ENCODE data around the gene SEC22A.

SEC22A gene

GRCh38 chr3:123239756-123240155 is 38.0 kb downstream of the SEC22A start:
- DNase-seq (ENCODE audit: insufficient read length) (no peak), FAIRE-seq (no peak)
- TF ChIP-seq TAF1 (IDR thresholded peaks at IDR 0.05; ENCODE audit: borderline replicate concordance, low read depth, low read length) (no peak), POLR2A (IDR thresholded peaks at IDR 0.05; ENCODE audit: low read depth, low read length) (no peak), POLR2AphosphoS5 (IDR thresholded peaks at IDR 0.05; ENCODE audit: low read depth, low read length) (no peak)

GRCh38 chr3:123244128-123244527 is 42.4 kb downstream of the SEC22A start:
- TF ChIP-seq POLR2AphosphoS5 (IDR thresholded peaks at IDR 0.05; ENCODE audit: low read depth, low read length) (no peak), POLR2A (IDR thresholded peaks at IDR 0.05; ENCODE audit: low read depth, low read length) (no peak), TAF1 (IDR thresholded peaks at IDR 0.05; ENCODE audit: borderline replicate concordance, low read depth, low read length) (no peak)
- peak; percentile 9 for FAIRE-seq
- DNase-seq (ENCODE audit: insufficient read length) = no peak

GRCh38 chr3:123246866-123247265 is 45.1 kb downstream of the SEC22A start:
- TF ChIP-seq POLR2AphosphoS5 (IDR thresholded peaks at IDR 0.05; ENCODE audit: low read depth, low read length) = no peak
- TF ChIP-seq TAF1 (IDR thresholded peaks at IDR 0.05; ENCODE audit: borderline replicate concordance, low read depth, low read length) = no peak
- no peak for TF ChIP-seq POLR2A (IDR thresholded peaks at IDR 0.05; ENCODE audit: low read depth, low read length)
- FAIRE-seq (no peak), DNase-seq (ENCODE audit: insufficient read length) (no peak)

- TF ChIP-seq POLR2A (IDR thresholded peaks at IDR 0.05; ENCODE audit: low read depth, low read length) (no peak), POLR2AphosphoS5 (IDR thresholded peaks at IDR 0.05; ENCODE audit: low read depth, low read length) (no peak), TAF1 (IDR thresholded peaks at IDR 0.05; ENCODE audit: borderline replicate concordance, low read depth, low read length) (no peak)
- no peak for DNase-seq (ENCODE audit: insufficient read length)
- no peak for FAIRE-seq
Observed at GRCh38 chr3:123256256-123256655, 54.5 kb downstream of the SEC22A start.

- FAIRE-seq (no peak), DNase-seq (ENCODE audit: insufficient read length) (no peak)
- TF ChIP-seq POLR2A (IDR thresholded peaks at IDR 0.05; ENCODE audit: low read depth, low read length) (no peak), POLR2AphosphoS5 (IDR thresholded peaks at IDR 0.05; ENCODE audit: low read depth, low read length) (no peak), TAF1 (IDR thresholded peaks at IDR 0.05; ENCODE audit: borderline replicate concordance, low read depth, low read length) (no peak)
Observed at GRCh38 chr3:123258359-123258758, 56.6 kb downstream of the SEC22A start.

GRCh38 chr3:123258811-123259420 is 57.2 kb downstream of the SEC22A start:
- FAIRE-seq (no peak), DNase-seq (ENCODE audit: insufficient read length) (no peak)
- TF ChIP-seq POLR2AphosphoS5 (IDR thresholded peaks at IDR 0.05; ENCODE audit: low read depth, low read length) (no peak), TAF1 (IDR thresholded peaks at IDR 0.05; ENCODE audit: borderline replicate concordance, low read depth, low read length) (no peak)

GRCh38 chr3:123261666-123262065 is 59.9 kb downstream of the SEC22A start:
- FAIRE-seq (no peak), DNase-seq (ENCODE audit: insufficient read length) (no peak)
- TF ChIP-seq POLR2A (IDR thresholded peaks at IDR 0.05; ENCODE audit: low read depth, low read length) (no peak), TAF1 (IDR thresholded peaks at IDR 0.05; ENCODE audit: borderline replicate concordance, low read depth, low read length) (no peak), POLR2AphosphoS5 (IDR thresholded peaks at IDR 0.05; ENCODE audit: low read depth, low read length) (no peak)

GRCh38 chr3:123262226-123262625 is 60.5 kb downstream of the SEC22A start:
- FAIRE-seq (no peak), DNase-seq (ENCODE audit: insufficient read length) (no peak)
- no peak for TF ChIP-seq POLR2A (IDR thresholded peaks at IDR 0.05; ENCODE audit: low read depth, low read length)
- no peak for TF ChIP-seq TAF1 (IDR thresholded peaks at IDR 0.05; ENCODE audit: borderline replicate concordance, low read depth, low read length)
- no peak for TF ChIP-seq POLR2AphosphoS5 (IDR thresholded peaks at IDR 0.05; ENCODE audit: low read depth, low read length)

GRCh38 chr3:123262868-123263267 is 61.1 kb downstream of the SEC22A start:
- no peak for TF ChIP-seq POLR2A (IDR thresholded peaks at IDR 0.05; ENCODE audit: low read depth, low read length)
- no peak for TF ChIP-seq POLR2AphosphoS5 (IDR thresholded peaks at IDR 0.05; ENCODE audit: low read depth, low read length)
- FAIRE-seq = no peak
- DNase-seq (ENCODE audit: insufficient read length) = no peak

- no peak for TF ChIP-seq POLR2AphosphoS5 (IDR thresholded peaks at IDR 0.05; ENCODE audit: low read depth, low read length)
- TF ChIP-seq TAF1 (IDR thresholded peaks at IDR 0.05; ENCODE audit: borderline replicate concordance, low read depth, low read length) = no peak
- no peak for FAIRE-seq
Observed at GRCh38 chr3:123263941-123264340, 62.2 kb downstream of the SEC22A start.

GRCh38 chr3:123267821-123268220 is 66.1 kb downstream of the SEC22A start:
- no peak for DNase-seq (ENCODE audit: insufficient read length)
- FAIRE-seq = no peak
- no peak for TF ChIP-seq POLR2A (IDR thresholded peaks at IDR 0.05; ENCODE audit: low read depth, low read length)

More at GRCh38 chr3:123263941-123264340, 62.2 kb downstream of the SEC22A start:
- no peak for DNase-seq (ENCODE audit: insufficient read length)

GRCh38 chr3:123270818-123271217 is 69.1 kb downstream of the SEC22A start:
- DNase-seq (ENCODE audit: insufficient read length) (no peak), FAIRE-seq (no peak)
- TF ChIP-seq POLR2AphosphoS5 (IDR thresholded peaks at IDR 0.05; ENCODE audit: low read depth, low read length) (no peak), TAF1 (IDR thresholded peaks at IDR 0.05; ENCODE audit: borderline replicate concordance, low read depth, low read length) (no peak), POLR2A (IDR thresholded peaks at IDR 0.05; ENCODE audit: low read depth, low read length) (no peak)

All from GM12892 (cell line).